GM21529 (cell line): Measurements from ENCODE around the gene CDK12.
"Not testable (repeated sequence)": the region's sequence is repeated elsewhere in the genome, so short reads cannot be mapped to it uniquely, and the experiment has no call there.

ENCODE experiments used
- ATAC-seq: cut with Tn5 transposase; IDR thresholded peaks from one replicate; pipeline ENCODE4 v1.9.1; 2021; ENCODE audit not compliant: unreplicated experiment

The CDK12 gene

DNA sequence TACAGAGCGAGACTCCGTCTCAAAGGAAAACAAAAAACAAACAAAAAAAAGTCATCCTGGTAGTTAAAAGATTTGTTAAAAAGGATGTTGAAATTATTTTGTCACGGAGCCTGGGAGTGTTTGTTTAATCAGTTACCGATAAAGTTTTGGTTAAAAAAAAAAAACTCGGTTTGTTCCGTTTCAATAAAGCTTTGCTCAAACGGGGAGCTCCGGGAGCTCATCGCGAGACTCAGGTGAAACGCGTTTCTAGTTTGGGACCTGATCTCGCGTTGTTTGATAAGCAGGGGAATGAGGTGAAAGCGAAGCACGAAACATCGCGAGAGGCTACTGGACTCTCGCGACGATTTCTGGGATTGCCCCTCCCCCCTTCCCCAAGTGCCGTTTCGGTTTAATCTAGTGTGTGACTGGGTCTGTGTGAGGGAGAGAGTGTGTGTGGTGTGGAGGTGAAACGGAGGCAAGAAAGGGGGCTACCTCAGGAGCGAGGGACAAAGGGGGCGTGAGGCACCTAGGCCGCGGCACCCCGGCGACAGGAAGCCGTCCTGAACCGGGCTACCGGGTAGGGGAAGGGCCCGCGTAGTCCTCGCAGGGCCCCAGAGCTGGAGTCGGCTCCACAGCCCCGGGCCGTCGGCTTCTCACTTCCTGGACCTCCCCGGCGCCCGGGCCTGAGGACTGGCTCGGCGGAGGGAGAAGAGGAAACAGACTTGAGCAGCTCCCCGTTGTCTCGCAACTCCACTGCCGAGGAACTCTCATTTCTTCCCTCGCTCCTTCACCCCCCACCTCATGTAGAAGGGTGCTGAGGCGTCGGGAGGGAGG, at the start of gene CDK12:
TSS of gene CDK12 (plus strand) at position 374 of the 813 bp plus-strand sequence. CDS start 586 bp downstream, outside the sequence.
- peak; percentile 76 for ATAC-seq

DNA sequence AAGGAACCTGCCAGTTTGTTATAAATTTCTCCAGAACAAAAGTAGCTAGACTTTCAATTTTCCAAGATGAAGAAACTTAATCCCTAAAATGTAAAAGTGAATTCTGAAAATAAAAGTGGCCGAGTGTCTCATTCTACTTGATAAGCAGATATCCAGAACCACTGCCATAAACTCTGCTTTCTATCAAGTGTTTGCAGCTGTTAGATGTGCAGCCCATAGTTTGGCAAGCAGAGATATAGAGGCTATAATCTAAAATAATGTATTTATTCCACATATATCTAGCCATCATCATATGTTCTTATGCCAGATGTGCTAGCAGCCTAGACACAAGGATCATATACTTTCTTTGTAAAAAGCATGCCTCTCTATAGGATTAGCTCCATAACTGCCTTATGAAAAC, 45.1 kb upstream of the CDK12 start:
- ATAC-seq = no peak

DNA sequence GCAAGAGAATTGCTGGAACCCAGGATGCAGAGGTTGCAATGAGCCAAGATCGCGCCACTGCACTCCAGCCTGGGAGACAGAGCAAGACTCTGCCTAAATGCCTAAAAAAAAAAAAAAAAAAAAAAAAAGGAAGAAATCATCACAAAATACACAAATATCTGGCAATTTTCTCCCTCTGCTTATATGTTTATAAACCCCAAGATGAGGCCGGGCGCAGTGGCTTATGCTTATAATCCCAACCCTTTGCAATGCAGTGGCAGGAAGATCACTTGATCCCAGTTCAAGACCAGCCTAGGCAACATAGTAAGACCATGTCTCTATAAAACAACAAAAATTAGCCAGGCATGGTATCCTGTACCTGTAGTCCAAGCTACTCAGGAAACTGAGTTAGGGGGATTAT, 31.7 kb upstream of the CDK12 start:
- ATAC-seq = no peak

DNA sequence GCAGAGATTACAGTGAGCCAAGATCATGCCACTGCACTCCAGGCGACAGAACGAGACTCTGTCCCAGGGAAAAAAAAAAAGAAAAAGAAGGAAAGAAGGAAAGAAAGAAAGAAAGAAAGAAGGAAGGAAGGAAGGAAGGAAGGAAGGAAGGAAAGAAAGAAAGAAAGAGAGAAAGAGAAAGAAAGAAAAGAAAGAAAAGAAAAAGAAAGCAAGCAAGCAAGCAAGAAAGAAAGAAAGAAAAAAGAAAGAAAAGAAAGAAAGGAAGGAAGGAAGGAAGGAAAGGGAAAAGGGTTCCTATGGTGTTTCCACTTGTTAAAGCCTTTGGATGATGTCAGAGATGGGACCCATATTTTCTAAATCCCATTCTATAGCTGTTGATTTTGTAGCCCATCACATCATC, 21.4 kb upstream of the CDK12 start:
- not testable (repeated sequence) for ATAC-seq

DNA sequence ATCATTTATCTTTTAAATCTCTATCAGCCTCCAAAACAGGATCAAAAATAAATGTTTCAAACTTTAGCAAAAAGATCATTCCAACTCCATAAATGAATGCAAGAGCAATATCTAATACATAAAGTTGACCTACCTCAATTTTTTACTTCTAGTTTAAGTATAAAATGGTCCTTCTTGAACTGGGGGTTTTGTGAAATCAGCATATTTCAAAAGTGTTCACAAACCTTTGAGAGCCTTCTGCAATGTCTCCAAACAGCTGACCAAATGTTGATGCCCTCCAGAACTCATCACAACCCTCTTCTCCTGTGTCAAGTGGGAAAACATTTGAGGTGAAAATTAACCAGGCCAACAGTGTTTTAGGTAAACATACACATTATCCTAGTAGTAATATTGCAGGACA, 18.0 kb upstream of the CDK12 start:
- ATAC-seq = no peak

DNA sequence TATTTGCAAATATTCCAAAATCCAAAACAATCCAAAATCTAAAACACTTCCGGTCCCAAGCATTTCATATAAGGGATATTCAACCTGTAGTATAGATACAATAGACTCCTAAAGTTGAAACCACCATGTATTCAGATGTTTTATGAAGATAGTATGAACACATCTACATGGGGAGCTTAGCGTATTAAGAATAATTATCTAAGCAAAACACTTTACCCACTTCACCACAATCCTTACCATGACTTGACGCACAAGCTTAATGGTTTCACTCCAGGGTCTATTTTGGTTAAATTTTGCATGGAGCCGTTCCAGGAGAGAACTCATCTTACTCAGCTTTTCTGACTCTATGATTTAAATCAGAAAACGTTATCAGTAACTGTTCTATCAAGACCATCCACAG, 13.7 kb upstream of the CDK12 start:
- no peak for ATAC-seq

DNA sequence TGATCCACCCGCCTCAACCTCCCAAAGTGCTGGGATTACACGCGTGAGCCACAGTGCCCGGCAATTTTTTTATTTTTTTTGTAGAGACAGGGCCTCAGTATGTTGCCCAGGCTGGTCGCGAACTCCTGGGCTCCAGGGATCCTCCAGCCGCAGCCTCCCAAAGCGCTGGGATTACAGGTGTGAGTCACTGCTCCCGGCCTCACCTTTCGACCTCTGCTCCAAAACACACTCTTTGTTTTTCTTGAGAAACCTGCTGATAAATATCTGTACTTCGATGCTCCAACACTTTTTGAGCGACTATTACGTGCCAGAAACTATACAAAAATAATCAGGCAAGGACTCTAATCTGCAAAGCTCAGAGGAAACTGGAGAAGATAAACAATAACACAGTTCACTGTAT, 11.2 kb upstream of the CDK12 start:
- ATAC-seq = no peak

DNA sequence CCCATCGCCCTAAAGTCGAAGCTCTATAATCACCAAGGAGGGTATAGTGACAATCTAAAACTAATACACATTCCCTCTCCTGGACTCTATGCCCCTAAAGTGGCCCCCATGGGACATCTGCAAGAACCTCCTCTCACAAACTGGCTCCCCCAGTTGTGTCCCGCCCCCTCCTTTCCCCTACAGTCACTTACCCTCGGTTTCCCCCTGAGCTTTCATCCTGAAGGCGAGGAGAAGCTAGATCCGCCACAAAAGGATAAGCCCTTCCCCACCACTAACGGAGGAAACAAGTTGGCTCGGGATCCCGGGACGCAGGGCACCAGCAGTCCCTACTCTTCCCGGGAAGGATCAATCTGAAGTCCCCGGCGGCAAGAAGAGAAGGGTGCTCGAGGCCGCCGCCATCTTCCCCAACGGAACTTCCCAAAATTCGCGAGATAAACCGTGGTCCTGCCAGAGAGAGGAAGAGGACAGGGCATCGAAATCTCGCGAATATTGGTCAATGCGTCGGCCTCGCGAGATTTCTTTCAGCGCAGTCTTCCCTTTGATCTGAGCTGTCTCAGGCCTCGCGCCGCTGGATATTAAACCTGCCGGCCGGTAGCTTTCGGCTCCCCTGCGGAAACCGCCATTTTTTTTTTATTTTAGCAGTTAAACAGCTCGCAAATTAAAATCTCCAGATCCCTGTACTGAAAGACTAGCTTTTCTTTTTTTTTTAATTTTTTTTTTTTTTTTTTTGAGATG, 10.3 kb upstream of the CDK12 start, which contains the start of gene MED1:
TSS of gene MED1 (minus strand) at position 417 of the 735 bp plus-strand sequence. CDS start at position 216, 201 bp downstream.
- ATAC-seq = peak; percentile 91

DNA sequence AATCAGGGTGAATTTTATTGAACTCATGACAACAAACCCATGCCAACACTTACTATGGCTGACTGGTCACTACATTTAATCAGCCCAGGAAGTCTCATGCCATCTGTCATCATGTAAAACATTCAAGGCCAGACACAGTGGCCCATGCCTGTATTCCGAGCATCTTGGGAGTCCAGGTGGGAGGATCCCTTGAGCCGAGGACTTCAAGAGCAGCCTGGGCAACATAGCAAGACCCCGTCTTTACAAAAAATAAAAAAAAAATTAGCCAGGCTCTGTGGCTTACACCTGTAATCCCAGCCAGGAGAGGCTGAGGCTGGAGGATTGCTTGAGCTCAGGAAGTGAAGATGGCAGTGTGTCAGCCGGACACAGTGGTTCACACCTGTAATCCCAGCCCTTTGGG, 5.4 kb upstream of the CDK12 start:
- ATAC-seq = no peak

DNA sequence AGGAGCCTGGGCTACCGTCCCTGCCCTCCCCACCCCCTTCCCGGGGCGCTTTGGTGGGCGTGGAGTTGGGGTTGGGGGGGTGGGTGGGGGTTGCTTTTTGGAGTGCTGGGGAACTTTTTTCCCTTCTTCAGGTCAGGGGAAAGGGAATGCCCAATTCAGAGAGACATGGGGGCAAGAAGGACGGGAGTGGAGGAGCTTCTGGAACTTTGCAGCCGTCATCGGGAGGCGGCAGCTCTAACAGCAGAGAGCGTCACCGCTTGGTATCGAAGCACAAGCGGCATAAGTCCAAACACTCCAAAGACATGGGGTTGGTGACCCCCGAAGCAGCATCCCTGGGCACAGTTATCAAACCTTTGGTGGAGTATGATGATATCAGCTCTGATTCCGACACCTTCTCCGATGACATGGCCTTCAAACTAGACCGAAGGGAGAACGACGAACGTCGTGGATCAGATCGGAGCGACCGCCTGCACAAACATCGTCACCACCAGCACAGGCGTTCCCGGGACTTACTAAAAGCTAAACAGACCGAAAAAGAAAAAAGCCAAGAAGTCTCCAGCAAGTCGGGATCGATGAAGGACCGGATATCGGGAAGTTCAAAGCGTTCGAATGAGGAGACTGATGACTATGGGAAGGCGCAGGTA, 762 bp downstream of the CDK12 start:
- ATAC-seq = peak; percentile 13

DNA sequence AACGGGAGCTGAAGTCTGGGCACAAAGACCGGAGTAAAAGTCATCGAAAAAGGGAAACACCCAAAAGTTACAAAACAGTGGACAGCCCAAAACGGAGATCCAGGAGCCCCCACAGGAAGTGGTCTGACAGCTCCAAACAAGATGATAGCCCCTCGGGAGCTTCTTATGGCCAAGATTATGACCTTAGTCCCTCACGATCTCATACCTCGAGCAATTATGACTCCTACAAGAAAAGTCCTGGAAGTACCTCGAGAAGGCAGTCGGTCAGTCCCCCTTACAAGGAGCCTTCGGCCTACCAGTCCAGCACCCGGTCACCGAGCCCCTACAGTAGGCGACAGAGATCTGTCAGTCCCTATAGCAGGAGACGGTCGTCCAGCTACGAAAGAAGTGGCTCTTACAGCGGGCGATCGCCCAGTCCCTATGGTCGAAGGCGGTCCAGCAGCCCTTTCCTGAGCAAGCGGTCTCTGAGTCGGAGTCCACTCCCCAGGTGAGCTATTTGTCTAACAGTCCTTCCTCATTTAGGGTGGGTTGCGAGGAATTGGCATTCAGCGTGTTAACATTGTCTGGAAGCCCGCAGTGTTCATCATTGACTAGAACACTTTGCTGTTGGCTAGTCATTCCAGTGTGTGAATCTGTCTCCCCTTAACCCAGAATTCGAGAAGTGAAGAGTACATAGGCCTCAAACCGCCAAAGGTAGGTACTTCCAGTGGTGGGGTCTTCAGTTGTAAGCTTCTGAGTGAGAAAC, 1.5 kb downstream of the CDK12 start:
- ATAC-seq = no peak

DNA sequence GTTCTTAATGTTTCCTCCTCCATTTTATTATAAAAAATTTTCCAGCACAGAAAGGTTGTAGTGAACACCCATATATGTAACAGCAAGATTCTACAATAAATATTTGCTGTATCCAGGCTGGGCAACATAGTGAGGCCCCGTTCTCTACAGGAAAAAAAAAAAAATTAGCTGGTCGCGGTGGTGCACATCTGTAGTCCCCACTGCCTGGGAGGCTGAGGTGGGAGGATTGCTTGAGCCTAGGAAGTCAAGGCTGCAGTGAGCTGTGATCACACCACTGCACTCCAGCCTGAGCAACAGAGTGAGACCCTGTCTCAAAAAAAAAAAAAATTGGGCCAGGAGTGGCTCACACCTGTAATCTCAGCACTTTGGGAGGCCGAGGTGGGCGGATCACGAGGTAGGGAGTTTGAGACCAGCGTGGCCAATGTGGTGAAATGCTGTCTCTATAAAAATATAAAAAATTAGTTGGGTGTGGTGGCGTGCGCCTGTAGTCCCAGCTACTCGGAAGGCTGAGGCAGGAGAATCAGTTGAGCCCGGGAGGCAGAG, 3.4 kb downstream of the CDK12 start:
- ATAC-seq = not testable (repeated sequence)

DNA sequence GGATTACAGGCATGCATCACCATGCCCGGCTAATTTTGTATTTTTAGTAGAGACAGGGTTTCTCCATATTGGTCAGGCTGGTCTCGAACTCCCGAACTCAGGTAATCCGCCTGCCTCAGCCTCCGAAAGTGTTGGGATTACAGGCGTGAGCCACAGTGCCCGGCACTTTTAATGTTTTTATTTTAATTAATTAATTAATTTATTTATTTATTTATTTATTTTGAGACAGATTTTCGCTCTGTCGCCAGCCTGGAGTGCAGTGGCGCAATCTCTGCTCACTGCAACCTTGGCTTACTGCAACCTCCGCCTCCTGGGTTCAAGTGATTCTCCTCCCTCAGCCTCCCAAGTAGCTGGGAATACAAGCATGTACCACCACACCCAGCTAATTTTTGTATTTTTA, 7.3 kb downstream of the CDK12 start:
- not testable (repeated sequence) for ATAC-seq

DNA sequence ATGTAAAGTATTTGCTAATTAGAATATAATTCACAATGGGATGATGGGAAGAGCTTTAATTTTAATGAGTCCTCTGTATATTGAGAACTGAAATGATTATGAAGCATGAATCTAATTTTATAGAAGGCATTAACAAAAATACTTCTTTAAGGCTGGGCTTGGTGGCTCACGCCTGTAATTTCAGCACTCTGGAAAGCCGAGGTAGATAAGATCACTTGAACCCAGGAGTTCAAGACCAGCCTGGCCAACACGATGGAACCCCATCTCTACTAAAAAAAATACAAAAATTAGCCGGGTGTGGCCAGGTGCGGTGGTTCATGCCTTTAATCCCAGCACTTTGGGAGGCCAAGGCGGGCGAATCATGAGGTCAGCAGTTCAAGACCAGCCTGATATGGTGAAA, 12.0 kb downstream of the CDK12 start:
- no peak for ATAC-seq

DNA sequence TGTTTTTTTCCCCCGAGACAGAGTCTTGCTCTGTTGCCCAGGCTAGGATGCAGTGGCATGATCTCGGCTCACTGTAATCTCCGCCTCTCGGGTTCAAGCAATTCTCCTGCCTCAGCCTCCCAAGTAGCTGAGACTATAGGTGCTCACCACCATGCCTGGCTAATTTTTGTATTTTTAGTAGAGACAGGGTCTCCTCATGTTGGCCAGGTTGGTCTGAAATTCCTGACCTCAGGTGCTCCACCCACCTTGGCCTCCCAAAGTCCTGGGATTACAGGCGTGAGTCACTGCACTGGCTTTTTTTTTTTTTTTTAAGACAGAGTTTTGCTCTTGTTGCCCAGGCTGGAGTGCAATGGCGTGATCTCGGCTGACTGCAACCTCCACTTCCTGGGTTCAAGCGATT, 18.3 kb downstream of the CDK12 start:
- ATAC-seq = not testable (repeated sequence)

DNA sequence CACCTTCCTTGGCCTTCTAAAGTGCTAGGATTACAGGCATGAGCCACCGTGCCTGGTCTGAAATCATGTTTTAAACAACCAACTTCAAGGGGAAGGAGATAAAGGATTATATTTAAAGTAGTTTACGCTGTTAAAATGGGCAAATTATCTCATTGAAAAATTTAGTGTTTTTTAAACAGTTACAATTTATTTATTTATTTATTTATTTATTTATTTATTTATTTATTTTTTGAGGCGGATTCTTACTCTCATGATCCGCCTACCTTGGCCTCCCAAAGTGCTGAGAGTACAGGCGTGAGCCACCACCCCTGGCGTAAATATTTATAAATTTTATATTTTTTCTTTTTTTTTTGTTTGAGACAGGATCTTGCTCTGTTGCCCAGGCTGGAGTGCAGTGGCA, 22.2 kb downstream of the CDK12 start:
- no peak for ATAC-seq

DNA sequence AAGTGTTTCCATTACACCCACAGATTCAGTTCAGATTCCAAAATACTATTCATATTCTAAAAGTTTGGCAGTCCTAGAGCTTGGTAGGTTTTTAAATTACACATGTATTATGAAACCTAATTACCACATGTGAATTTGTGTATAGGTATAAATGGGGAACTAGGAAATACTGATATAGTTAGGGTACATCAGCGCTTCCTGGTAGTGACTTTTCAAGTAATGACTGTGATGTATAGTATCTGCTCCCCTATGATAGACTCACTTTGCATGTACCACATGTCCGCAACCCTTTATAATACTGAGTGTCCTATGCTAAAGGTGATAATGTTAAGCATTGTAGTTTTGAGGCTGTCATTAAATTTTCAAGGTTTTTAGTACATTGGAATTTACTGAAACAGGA, 22.9 kb downstream of the CDK12 start:
- peak; percentile 84 for ATAC-seq

DNA sequence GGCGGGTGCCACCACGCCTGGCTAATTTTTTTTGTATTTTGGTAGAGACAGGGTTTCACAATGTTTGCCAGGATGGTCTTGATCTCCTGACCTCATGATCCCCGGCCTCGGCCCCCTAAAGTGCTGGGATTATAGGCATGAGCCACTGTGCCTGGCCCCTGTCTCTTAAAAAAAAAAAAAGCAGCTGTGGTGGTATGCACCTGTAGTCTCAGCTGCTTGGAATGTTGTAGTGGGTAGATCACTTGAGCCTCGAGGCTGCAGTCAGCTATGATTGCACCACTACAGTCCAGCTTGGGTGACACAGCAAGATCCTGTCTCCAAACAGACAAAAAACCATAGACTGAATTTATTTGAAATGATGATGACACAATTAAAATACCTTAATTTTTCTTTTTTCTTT, 24.3 kb downstream of the CDK12 start:
- ATAC-seq = no peak

DNA sequence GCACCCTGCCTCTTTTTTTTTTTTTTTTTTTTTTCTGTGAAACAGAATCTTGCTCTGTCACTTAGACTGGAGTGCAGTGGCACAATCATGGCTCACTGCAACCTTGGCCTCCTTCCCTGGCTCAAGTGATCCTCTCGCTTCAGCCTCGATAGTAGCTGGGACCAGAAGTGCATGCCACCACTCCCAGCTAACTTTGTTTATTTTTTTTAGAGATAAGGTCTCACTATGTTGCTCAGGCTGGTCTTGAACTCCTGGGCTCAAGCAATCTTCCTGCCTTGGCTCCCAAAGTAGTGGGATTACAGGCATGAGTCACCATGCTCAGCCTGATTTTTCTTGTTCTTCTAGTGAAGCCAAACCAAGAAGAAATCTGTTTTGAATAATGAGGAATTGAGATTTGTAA, 25.0 kb downstream of the CDK12 start:
- ATAC-seq = no peak

DNA sequence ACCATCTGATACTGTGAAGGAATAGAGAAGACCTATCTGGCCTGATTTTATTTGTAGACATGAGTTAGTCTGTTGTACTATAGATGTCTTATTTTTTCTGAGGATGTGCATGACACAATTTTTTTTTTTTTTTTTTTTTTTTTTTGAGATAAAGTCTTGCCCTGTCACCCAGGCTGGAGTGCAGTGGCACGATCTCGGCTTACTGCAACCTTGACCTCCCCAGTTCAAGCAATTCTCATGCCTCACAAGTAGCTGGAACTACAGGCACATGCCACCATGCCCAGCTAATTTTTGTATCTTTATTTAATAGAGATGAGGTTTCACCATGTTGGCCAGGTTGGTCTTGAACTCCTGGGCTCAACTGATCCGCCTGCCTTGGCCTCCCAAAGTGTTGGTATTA, 26.2 kb downstream of the CDK12 start:
- ATAC-seq = not testable (repeated sequence)

DNA sequence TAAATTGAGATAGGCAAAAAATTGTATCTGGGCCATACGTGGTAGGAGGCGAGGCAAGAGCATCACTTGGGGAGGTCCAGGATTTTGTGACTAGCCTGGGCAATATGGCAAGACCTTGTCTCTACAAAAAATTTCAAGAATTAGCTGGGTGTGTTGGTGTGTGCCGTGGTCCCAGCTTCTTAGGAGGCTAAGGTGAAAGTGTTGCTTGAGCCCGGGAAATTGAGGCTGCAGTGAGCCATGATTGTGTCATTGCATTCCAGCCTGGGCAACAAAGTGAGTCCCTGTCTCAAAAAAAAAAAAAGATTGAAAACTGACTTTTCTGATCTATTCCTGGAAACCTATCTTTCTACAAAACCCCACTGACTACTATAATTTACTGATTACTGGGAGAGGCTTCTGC, 26.7 kb downstream of the CDK12 start:
- ATAC-seq = no peak
